ENCODE measurements around the gene PROZ.

Gene PROZ

DNA sequence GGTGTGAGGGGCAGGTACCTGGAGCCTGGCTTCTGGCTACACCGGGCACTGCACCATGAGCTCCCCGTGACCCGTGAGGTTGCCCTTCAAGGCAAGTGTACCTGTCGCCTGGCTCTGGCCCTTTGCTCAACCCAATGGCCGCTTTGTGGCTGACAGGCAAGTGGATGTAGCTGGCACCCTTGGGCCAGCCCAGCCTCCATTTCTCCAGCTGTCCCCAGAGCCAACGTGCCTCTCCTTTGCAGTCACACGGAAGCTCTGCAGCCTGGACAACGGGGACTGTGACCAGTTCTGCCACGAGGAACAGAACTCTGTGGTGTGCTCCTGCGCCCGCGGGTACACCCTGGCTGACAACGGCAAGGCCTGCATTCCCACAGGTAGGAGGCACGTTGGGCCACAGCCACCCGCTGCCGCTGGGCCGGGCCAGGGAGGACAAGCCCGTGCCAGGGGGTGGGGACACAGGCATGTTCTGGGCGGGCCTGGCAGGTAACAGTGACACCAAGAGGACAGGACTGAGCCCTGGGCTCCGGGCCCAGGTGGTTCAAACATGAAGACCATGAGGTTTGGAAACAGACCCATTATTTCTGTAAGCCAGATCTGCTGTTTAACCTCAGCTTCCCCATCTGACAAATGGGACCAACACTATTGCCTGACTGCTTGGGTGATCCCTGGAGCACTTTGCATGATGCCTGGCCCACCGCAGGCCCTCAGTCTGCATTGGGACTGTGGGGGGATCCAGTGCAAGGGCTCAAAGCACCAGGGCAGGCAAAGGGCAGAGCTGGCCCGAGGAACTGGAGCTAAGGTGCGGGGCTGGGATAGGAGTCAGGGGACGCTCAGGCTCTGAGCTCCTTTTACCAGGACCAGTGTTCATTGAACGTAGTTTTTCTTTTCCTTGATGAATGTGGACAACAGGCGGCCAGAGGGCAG lies 17.5 kb upstream of the PROZ start:
- DNase-seq (ENCODE audit: insufficient read length, low spot score) (no peak), FAIRE-seq (no peak)

DNA sequence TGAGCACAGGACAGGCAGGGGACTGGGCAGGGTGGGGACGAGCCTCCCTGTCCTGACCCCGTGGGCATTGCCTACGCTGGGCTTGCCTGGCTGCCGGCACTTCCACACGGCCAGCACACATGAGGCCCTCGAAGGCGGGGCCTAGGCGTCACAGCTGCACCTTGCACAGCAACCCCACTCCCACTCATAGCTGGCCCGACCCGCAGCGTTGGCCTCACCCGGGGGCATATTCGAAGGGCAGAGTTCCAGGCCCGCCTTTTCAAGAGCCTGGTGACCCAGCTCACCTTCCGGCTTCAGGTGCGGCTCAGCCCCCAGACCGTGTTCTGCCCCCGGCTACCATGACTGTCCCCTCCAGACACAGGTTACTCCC lies 16.9 kb upstream of the PROZ start:
- FAIRE-seq (no peak), DNase-seq (ENCODE audit: insufficient read length, low spot score) (no peak)

- no peak for FAIRE-seq
- DNase-seq (ENCODE audit: insufficient read length, low spot score): no peak
These were observed 15.6 kb upstream of the PROZ start for GRCh38 chr13:113142876-113143275.

DNA sequence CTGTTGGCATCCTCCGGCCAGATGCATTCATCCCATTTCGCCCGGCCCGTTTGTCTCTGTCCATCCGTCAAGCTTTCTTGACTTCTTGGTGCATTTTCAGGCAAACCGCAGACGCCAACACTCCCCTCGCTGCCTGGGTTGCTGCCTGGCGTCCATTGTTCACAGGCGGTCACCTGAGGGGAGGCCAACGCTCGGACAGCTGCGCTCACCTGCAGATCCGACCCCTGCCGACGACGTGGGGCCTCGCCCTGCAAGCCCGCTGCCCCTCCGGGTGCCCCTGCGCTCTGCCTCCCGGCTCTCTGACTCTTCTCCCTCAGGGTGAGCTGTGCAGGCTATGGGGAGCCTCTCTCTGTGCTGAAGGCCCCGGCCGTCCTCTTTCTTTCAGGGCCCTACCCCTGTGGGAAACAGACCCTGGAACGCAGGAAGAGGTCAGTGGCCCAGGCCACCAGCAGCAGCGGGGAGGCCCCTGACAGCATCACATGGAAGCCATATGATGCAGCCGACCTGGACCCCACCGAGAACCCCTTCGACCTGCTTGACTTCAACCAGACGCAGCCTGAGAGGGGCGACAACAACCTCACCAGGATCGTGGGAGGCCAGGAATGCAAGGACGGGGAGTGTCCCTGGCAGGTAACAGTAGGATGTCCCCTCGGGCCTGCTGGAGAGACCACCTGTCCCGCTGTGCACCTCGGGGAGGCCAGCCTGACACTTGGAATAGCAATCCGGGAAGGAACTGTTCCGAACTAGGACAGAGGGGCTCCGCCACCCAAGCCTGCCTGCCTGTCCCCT lies 14.8 kb upstream of the PROZ start:
- DNase-seq (ENCODE audit: insufficient read length, low spot score) (no peak), FAIRE-seq (no peak)

DNA sequence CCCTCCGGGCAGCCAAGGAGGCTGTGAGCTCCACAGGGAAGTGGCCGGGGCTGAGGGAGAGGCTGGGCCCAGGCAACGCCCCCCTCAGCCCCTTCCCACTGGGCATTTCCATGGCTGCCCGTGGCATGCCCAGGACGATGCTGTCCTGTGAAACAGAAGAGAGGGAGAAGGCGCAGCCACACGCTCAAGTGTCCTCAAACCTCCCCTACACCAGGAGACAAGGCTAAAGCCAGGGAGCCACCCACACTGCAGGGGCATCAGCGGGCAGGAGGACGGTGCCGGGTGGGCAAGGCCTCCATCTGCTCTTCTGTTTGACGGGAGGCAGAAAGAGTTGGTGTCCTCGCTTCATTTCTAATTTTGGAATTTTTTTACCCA lies 14.2 kb upstream of the PROZ start:
- FAIRE-seq (no peak), DNase-seq (ENCODE audit: insufficient read length, low spot score) (no peak)

DNA sequence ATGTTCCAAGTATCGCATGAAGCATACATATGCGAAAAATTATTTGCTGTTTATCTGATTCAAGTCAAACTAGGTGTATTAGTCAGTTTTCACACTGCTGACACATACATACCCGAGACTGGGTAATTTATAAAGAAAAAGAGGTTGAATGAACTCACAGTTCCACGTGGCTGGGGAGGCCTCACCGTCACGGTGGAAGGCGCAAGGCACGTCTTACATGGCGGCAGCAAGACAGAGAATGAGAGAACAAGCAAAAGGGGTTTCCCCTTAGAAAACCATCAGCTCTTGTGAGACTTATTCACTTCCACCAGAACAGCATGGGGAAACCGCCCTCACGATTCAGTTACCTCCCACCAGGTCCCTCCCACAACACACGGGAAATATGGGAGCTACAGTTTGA lies 13.0 kb upstream of the PROZ start:
- FAIRE-seq (no peak), DNase-seq (ENCODE audit: insufficient read length, low spot score) (no peak)

GRCh38 chr13:113145911-113146598 lies 12.4 kb upstream of the PROZ start:
- no peak for FAIRE-seq
- DNase-seq (ENCODE audit: insufficient read length, low spot score): no peak

- DNase-seq (ENCODE audit: insufficient read length, low spot score) (no peak), FAIRE-seq (no peak)
These were observed 11.7 kb upstream of the PROZ start for GRCh38 chr13:113146750-113147149.

DNA sequence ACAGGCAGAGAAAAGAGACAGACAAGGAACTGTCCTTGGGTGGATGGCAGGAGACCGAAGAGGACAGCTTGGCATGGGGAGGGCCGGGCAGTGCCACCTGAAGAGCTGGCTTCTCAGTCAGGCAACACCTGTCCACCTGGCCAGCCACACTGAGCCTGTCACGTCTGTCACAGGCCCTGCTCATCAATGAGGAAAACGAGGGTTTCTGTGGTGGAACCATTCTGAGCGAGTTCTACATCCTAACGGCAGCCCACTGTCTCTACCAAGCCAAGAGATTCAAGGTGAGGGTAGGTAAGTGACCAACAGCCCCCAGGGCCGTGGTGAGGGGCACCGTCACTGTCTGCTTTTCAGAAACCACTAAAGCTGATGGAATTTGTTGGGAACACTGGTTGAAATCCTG lies 11.2 kb upstream of the PROZ start:
- FAIRE-seq (no peak), DNase-seq (ENCODE audit: insufficient read length, low spot score) (no peak)

- FAIRE-seq (no peak), DNase-seq (ENCODE audit: insufficient read length, low spot score) (no peak)
These were observed 10.0 kb upstream of the PROZ start for GRCh38 chr13:113148407-113148806.

DNA sequence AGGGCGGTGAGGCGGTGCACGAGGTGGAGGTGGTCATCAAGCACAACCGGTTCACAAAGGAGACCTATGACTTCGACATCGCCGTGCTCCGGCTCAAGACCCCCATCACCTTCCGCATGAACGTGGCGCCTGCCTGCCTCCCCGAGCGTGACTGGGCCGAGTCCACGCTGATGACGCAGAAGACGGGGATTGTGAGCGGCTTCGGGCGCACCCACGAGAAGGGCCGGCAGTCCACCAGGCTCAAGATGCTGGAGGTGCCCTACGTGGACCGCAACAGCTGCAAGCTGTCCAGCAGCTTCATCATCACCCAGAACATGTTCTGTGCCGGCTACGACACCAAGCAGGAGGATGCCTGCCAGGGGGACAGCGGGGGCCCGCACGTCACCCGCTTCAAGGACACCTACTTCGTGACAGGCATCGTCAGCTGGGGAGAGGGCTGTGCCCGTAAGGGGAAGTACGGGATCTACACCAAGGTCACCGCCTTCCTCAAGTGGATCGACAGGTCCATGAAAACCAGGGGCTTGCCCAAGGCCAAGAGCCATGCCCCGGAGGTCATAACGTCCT lies 9.4 kb upstream of the PROZ start:
- no peak for FAIRE-seq
- DNase-seq (ENCODE audit: insufficient read length, low spot score): no peak

DNA sequence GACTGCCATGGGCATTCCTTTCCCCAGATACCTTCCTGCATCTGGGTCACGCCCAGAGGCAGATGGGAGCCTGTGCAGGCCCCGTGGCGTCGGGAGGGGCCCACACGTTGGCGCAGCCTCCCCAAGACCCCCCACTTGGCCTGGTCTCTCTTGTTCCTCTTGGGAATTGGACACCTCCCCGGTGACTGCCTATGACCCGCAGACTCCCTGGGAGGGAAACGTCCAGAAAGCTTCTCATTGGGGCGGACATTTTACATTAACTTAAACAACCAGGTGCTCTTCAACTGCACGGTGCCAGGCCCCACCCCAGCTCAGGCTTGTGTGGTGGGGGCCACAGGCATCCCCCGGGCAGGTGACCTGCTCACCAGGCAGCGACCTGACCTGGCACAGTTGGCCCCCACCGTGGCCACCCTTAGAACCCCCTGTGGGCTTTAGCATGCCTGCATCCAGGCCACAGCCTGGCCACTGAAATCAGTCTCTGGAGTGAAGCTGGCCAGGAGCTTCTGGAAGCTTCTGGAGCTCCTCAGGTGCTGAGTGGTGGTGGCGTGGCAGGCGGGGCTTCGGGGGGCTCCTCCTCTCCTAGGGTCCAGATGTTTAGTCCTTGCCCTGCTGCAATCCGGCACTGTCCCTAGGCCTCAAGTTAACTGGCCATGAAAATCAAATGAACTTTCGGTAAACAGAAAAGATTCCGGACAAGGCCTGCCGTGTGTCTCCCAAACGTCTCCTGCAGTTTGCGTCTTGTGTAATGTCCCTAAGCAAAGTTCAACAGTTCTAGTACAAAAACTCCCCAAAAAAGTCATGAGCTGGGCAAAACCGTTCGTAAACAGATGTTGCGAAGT lies 8.5 kb upstream of the PROZ start:
- DNase-seq (ENCODE audit: insufficient read length, low spot score): no peak
- FAIRE-seq: no peak

DNA sequence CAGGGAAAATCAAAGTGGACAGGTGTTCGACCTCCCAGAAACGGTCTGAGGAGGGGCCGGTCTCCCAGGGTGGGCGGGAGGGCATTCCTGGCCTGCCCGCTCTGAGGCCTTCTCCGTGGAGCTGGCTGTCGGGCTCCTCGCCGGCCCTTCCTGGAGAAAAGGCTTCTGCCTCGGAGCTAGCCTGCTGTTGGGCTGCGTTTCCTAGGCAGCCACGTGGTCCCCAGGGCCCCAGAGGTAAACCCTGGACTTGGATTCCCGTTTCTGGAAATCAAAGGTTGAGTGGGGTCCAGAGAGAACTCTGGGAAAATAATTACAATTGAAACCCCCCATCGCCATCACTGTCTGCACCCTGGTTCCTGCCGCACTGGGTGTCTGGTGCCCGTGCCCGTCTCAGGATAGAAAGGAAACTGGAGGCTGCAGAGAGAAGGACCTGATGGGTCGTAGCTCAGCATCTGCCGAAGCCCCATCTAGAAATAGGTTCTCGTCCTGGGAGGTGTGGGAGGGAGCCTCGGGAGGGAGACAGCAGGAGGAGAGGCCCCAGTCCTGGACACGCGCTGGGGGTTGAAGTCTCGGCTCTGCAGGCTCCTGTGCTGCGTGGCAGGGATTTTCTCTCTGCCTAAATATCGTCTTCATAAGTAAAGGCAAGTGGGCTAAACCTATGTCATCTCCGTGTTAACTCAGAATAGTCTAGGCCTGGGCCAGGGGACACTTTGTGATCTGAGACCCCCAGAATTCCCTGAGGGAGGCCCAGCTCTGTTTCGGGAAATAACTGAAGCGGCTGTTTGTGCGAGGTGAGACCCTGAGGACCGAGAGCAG lies 7.7 kb upstream of the PROZ start:
- FAIRE-seq: no peak
- DNase-seq (ENCODE audit: insufficient read length, low spot score): no peak

DNA sequence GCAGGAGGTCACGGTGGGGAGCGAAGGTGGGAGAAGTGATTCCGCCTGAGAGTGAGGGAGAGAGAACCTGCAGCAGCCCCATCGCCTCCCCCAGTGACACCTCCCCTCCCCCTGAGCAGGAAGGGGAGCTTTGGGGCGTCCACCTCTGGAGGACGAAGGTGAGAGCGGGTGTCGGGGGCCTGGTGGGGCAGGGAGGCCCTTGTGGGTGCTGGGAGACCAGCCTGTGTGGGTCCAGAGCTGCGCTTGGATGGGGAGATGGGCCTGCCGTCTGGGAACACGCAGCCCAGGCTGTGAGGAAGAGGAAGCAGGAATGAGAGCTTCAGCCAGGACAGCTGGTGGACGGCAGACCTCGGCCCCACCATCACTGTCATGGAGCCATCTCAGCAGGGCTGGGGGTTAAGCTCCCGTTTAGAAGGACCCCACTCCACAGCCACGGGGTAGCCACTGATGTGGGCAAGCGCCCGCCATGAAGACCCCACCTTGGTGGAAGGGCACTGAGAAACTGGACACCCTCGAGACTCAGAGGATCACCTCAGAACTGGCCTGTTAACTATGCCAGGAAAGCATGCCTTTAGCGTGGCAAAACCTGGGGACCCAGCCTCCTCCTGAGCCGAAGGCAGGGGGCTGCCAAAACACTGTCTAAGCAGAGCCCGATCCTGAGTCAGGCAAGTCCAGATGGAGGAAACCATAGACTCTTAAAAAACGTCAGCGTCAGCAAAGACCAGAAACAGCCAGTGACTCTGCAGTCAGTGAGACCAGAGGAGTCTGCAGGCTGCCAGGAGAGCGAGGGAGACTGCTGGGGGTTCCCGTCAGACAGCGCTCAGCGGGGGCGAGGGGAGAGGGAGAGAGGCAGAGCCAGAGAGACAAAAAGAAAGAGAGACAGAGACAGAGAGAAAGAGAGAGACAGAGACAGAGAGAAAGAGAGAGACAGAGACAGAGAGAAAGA lies 6.4 kb upstream of the PROZ start:
- DNase-seq (ENCODE audit: insufficient read length, low spot score) (no peak), FAIRE-seq (no peak)

- FAIRE-seq (no peak), DNase-seq (ENCODE audit: insufficient read length, low spot score) (no peak)
These were observed 5.8 kb upstream of the PROZ start for GRCh38 chr13:113152691-113152983.

DNA sequence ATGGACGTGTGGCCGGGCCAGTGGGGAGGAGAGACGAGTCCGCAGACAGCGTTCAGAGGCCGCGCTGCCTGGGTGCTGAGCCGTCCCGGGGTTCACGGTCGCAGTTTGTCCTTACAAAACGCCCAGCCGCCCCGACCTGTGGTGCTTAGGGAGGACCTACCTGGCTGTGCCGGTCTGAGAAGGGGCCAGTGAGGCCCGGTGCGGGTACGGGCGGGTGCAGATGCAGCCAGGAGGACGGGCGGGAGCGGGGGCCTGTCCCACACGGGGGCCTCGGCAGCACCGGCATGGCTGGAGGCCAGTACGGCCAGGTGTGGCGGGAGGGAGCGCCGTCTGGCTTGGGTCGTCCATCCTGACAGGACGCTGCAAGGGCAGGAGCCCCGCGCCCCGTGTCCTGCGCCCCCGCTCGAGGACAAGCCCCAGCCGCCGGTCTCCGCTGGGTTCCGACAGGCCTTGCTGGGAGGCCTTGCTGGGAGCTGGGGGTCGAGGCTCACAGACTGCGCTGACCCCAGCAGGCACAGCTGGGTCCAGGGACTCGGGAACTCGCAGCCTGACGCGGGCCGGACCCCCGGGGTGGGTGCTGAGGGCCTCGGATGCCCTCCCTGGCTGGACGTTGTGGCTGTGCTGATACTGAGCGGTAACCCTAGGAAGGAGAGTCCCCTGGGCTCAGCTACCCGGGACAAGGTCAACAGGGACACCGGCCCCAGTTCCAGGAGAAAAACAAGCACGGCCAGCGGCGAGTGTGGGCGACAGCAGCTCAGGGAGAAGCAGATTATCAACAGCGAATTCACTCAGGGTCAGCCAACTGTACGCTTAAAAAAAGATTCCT lies 5.3 kb upstream of the PROZ start:
- FAIRE-seq: no peak
- no peak for DNase-seq (ENCODE audit: insufficient read length, low spot score)

DNA sequence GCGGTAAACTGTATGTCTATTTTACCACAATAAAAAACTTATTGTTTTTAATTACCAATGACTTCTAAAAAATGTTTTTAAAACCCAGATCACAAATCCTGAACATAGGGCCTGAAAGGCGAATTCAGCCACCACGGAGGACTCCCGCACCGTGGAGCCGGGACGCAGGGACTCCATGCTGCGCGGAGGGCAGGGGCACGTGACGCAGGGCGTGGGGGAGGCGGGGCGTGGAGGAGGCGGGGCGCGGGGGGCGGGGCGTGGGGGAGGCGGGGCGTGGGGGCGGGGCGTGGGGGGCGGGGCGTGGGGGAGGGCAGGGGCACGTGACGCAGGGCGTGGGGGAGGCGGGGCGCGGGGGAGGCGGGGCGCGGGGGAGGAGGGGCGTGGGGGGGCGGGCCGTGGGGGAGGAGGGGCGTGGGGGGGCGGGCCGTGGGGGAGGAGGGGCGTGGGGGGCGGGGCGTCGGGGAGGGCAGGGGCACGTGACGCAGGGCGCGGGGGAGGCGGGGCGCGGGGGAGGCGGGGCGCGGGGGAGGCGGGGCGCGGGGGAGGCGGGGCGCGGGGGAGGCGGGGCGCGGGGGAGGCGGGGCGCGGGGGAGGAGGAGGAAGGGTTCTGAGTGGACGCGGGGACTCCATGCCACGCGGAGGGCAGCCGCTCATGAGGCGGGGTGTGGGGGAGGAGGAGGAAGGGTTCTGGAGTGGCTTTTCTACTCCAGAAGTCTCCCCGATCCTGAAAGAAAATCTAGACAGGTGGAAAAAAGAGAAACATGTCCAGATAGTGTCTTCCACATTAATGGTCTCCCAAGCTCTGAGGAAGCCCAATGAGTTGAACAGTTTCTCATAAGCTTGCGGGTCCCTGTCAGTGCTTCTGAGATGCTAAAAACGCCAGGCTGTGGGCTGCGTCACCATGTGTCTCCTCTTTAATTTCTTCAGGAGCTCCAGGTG lies 4.4 kb upstream of the PROZ start:
- FAIRE-seq: no peak
- peak; percentile 60 for DNase-seq (ENCODE audit: insufficient read length, low spot score)
